GM23338 (cell line): Measurements from ENCODE around the gene SPTBN4. TPM values are rescaled to one million over a fixed set of nuclear protein-coding genes. Genes with fewer than 3 reads are reported as not detected.

ENCODE experiments used
- ATAC-seq: fragments of 200-7000 bp; cut with Tn5 transposase; 3 replicates; pipeline ENCODE4 v1.9.1; 2020
- DNase-seq: peaks from one replicate; pipeline ENCODE4 v3.0.0-alpha.2; 2015; ENCODE audit warnings: low spot score
- H2AFZ ChIP-seq: fragments of 200-600 bp; sonication (generic); 2 replicates; pipeline ENCODE4 v1.8.0; 2016; ENCODE audit warnings: antibody characterized with exemption, mild to moderate bottlenecking, moderate library complexity
- H3F3A ChIP-seq: fragments of 200-600 bp; sonication (generic); replicated peaks from 2 replicates; pipeline ENCODE4 v1.8.0; 2017; ENCODE audit warnings: antibody characterized with exemption, mixed run types, low read depth
- H3K27ac ChIP-seq: fragments of 200-600 bp; sonication (generic); 2 replicates; pipeline ENCODE4 v1.6.1; 2016; ENCODE audit warnings: low read depth
- H3K27me3 ChIP-seq: fragments of 200-600 bp; sonication (generic); 2 replicates; pipeline ENCODE4 v1.8.0; 2016; ENCODE audit warnings: mild to moderate bottlenecking, mixed run types, moderate library complexity; ENCODE audit not compliant: insufficient read depth
- H3K36me3 ChIP-seq: fragments of 200-600 bp; sonication (generic); 2 replicates; pipeline ENCODE4 v1.8.0; 2016; ENCODE audit warnings: mild to moderate bottlenecking; ENCODE audit not compliant: insufficient read depth
- H3K4me1 ChIP-seq: fragments of 200-600 bp; sonication (generic); 2 replicates; pipeline ENCODE4 v1.8.0; 2016; ENCODE audit warnings: mild to moderate bottlenecking, moderate library complexity; ENCODE audit not compliant: insufficient read depth
- H3K4me2 ChIP-seq: fragments of 200-600 bp; sonication (generic); 2 replicates; pipeline ENCODE4 v1.7.1; 2017; ENCODE audit warnings: mixed run types
- H3K4me3 ChIP-seq: fragments of 200-600 bp; sonication (generic); 2 replicates; pipeline ENCODE4 v1.6.1; 2016; ENCODE audit warnings: mixed run types
- H3K79me2 ChIP-seq: fragments of 200-600 bp; sonication (generic); replicated peaks from 2 replicates; pipeline ENCODE4 v1.8.0; 2017; ENCODE audit warnings: mild to moderate bottlenecking; ENCODE audit not compliant: insufficient read depth
- H3K9me2 ChIP-seq: fragments of 200-600 bp; sonication (generic); 2 replicates; pipeline ENCODE4 v1.8.0; 2017; ENCODE audit not compliant: insufficient read depth
- H4K20me1 ChIP-seq: fragments of 200-600 bp; sonication (generic); replicated peaks from 2 replicates; pipeline ENCODE4 v1.8.0; 2017; ENCODE audit warnings: mild to moderate bottlenecking; ENCODE audit not compliant: insufficient read depth
- H3K27ac Mint-ChIP-seq: 2 replicates; pipeline ENCODE4 v1.8.0; 2020; ENCODE audit warnings: inconsistent platforms, mild to moderate bottlenecking, moderate library complexity, mixed read lengths
- H3K27me3 Mint-ChIP-seq: 3 replicates; pipeline ENCODE4 v1.8.0; 2022; ENCODE audit warnings: low read depth, mild to moderate bottlenecking, moderate library complexity, mixed read lengths, inconsistent platforms; ENCODE audit not compliant: insufficient read depth, poor library complexity
- H3K36me3 Mint-ChIP-seq: 3 replicates; pipeline ENCODE4 v1.8.0; 2021; ENCODE audit warnings: low read depth, mild to moderate bottlenecking, inconsistent platforms, moderate library complexity, mixed read lengths
- H3K4me1 Mint-ChIP-seq: 3 replicates; pipeline ENCODE4 v1.8.0; 2020; ENCODE audit warnings: mild to moderate bottlenecking, inconsistent platforms, mixed read lengths
- H3K4me3 Mint-ChIP-seq: 3 replicates; pipeline ENCODE4 v1.8.0; 2021; ENCODE audit warnings: moderate library complexity, mild to moderate bottlenecking, inconsistent platforms, mixed read lengths
- H3K9me3 Mint-ChIP-seq: 3 replicates; pipeline ENCODE4 v1.8.0; 2020; ENCODE audit warnings: moderate library complexity, mild to moderate bottlenecking, inconsistent platforms, mixed read lengths
- CREB1 ChIP-seq: fragments of 250-450 bp; sonication (Bioruptor Pico); IDR thresholded peaks from 2 replicates; pipeline ENCODE4 v1.5.0; 2020; ENCODE audit warnings: low read depth, mild to moderate bottlenecking, moderate library complexity
- ETS1 ChIP-seq: IDR thresholded peaks from 2 replicates; pipeline ENCODE4 v1.6.1; 2016; ENCODE audit warnings: antibody characterized with exemption
- EZH2 ChIP-seq: fragments of 200-600 bp; sonication (generic); IDR thresholded peaks from one replicate; pipeline ENCODE4 v1.8.0; 2017; ENCODE audit warnings: antibody characterized with exemption, mild to moderate bottlenecking, low read depth; ENCODE audit not compliant: unreplicated experiment
- EZH2phosphoT487 ChIP-seq: fragments of 200-600 bp; sonication (generic); IDR thresholded peaks from one replicate; pipeline ENCODE4 v1.8.1; 2018; ENCODE audit warnings: antibody characterized with exemption; ENCODE audit not compliant: unreplicated experiment
- JUNB ChIP-seq: IDR thresholded peaks from one replicate; pipeline ENCODE4 v1.6.1; 2016; ENCODE audit warnings: antibody characterized with exemption; ENCODE audit not compliant: unreplicated experiment
- NANOG ChIP-seq: IDR thresholded peaks from 2 replicates; pipeline ENCODE4 v1.6.1; 2016; ENCODE audit warnings: antibody characterized with exemption, borderline replicate concordance
- POLR2AphosphoS5 ChIP-seq: IDR thresholded peaks from 2 replicates; pipeline ENCODE4 v1.6.1; 2016; ENCODE audit warnings: antibody characterized with exemption, low read depth
- STAT1 ChIP-seq: IDR thresholded peaks from one replicate; pipeline ENCODE4 v1.6.1; 2016; ENCODE audit warnings: antibody characterized with exemption; ENCODE audit not compliant: unreplicated experiment
- ZNF114 ChIP-seq: fragments of 250-450 bp; sonication (Bioruptor Pico); IDR thresholded peaks from 2 replicates; pipeline ENCODE4 v1.5.0; 2020; ENCODE audit warnings: mild to moderate bottlenecking, moderate library complexity
- ZNF331 ChIP-seq: fragments of 250-450 bp; sonication (Bioruptor Pico); IDR thresholded peaks from 2 replicates; pipeline ENCODE4 v1.5.0; 2020; ENCODE audit warnings: low read depth, mild to moderate bottlenecking, moderate library complexity
- ZNF462 ChIP-seq: fragments of 250-450 bp; sonication (Bioruptor Pico); IDR thresholded peaks from 2 replicates; pipeline ENCODE4 v1.5.0; 2020; ENCODE audit warnings: mild to moderate bottlenecking, moderate library complexity
- polyA plus RNA-seq: library from polyadenylated mRNA; unstranded; fragments of >200 nt; fragmentation: Nextera tagmentation; extraction: Ambion mirVana; gene quantifications from 2 replicates; pipeline ENCODE4 v1.2.1, GENCODE V29; 2016
- total RNA-seq: library from RNA; depleted of rRNA; stranded (reverse); fragments of >200 nt; shearing (Covaris generic); gene quantifications from 2 replicates; pipeline ENCODE4 v1.2.3, GENCODE V29; 2014
- TF ChIP-seq, protein P1 (sequence below), 2 experiments: fragments of 200-600 bp in 1 of 2; sonication (generic) in 1 of 2; conservative IDR thresholded peaks; 2 replicates each; pipeline versions ENCODE4 v1.5.1 to v1.6.1; 2016 to 2017; ENCODE audit warnings: antibody characterized with exemption in 2 of 2, low read depth in 2 of 2, mild to moderate bottlenecking in 2 of 2, moderate library complexity in 1 of 2

Gene SPTBN4
- total and polyA plus RNA-seq, 2 experiments from 2014 or later: 1.6 to 2.3 TPM

GRCh38 chr19:40565355-40565754 is 98.6 kb downstream of the SPTBN4 start:
- Histone ChIP-seq H3K4me3 (no peak overlapping the region), H3K4me1 (no peaks in the 10 kb centered on the region; the same call in 1 of the 2 replicates), H3K36me3 (no peaks in the 10 kb centered on the region), H2AFZ (no peak overlapping the region), H3K9me2 (no peaks in the 10 kb centered on the region), H4K20me1 (0 out of 2 replicates have a peak, but pooled peaks cover 4% of the 10 kb centered on the region), H3K79me2 (no peaks in the 10 kb centered on the region), H3K27ac (no peak overlapping the region), H3K27me3 (peaks cover 78% of the 10 kb centered on the region), H3F3A (no peaks in the 10 kb centered on the region), H3K4me2 (no peak overlapping the region)
- Mint-ChIP-seq H3K27me3 (peaks cover 58% of the 10 kb centered on the region), H3K27ac (no peak overlapping the region), H3K36me3 (no peaks in the 10 kb centered on the region), H3K4me3 (no peak overlapping the region), H3K4me1 (peaks cover 7% of the 10 kb centered on the region; the same call in 2 of the 3 replicates), H3K9me3 (no peaks in the 10 kb centered on the region)
- ATAC-seq (no peak), DNase-seq (no peak)
- TF ChIP-seq ZNF462 (CRISPR knock-in tag): no peak
- TF ChIP-seq ZNF114 (CRISPR knock-in tag): no peak
- no peak for TF ChIP-seq EZH2phosphoT487
- no peak for TF ChIP-seq ZNF331 (CRISPR knock-in tag)
- no peak for TF ChIP-seq NANOG
- no peak for TF ChIP-seq STAT1
- no peak for TF ChIP-seq JUNB
- TF ChIP-seq, protein P1, sequence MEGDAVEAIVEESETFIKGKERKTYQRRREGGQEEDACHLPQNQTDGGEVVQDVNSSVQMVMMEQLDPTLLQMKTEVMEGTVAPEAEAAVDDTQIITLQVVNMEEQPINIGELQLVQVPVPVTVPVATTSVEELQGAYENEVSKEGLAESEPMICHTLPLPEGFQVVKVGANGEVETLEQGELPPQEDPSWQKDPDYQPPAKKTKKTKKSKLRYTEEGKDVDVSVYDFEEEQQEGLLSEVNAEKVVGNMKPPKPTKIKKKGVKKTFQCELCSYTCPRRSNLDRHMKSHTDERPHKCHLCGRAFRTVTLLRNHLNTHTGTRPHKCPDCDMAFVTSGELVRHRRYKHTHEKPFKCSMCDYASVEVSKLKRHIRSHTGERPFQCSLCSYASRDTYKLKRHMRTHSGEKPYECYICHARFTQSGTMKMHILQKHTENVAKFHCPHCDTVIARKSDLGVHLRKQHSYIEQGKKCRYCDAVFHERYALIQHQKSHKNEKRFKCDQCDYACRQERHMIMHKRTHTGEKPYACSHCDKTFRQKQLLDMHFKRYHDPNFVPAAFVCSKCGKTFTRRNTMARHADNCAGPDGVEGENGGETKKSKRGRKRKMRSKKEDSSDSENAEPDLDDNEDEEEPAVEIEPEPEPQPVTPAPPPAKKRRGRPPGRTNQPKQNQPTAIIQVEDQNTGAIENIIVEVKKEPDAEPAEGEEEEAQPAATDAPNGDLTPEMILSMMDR (conservative IDR thresholded peaks at IDR 0.05; ENCODE audit: low read depth in 2 of 2): no peak
- TF ChIP-seq ETS1: no peak
- TF ChIP-seq POLR2AphosphoS5: no peak
- no peak for TF ChIP-seq CREB1 (CRISPR knock-in tag)
- TF ChIP-seq EZH2: no peak
